ENCODE data around the gene MICU2. TPM values are rescaled to one million over a fixed set of nuclear protein-coding genes. Genes with fewer than 3 reads are reported as not detected.

Gene MICU2
- total and polyA plus RNA-seq, 2 of the 13 experiments (the other 11 are each of a cell fraction or from before 2014, with no cell fraction given) = 31.7 to 42.4 TPM

GRCh38 chr13:21470785-21471184, 133.2 kb downstream of the MICU2 start:
- H3K4me3 ChIP-seq (replicated peaks in 1 of 3; ENCODE audit: insufficient read depth in 1 of 3, low read depth in 2 of 3, low read length in 3 of 3) = no peak overlapping the region
- H3K9ac ChIP-seq (ENCODE audit: insufficient read depth, low read depth, low read length) = no peak overlapping the region
- H3K27me3 ChIP-seq (ENCODE audit: control insufficient read depth in 1 of 2, insufficient read depth in 2 of 2, low read length in 2 of 2) = peaks cover 0 to 2% of the 10 kb centered on the region in 2 experiments; a peak in 1 of 5 replicates
- BruUV-seq (replicated peaks) = no TSS peak
- H4K20me1 ChIP-seq (ENCODE audit: insufficient read depth, low read length) = no peaks in the 10 kb centered on the region
- no peak overlapping the region for H2AFZ ChIP-seq (ENCODE audit: low read length)
- H3K4me1 ChIP-seq (ENCODE audit: insufficient read depth, low read length) = peaks cover 13% of the 10 kb centered on the region
- POLR2A ChIA-PET = no interaction called here
- TF ChIP-seq SP2 (CRISPR knock-in tag; IDR thresholded peaks at IDR 0.05) (no peak), CEBPG (CRISPR knock-in tag; IDR thresholded peaks at IDR 0.05) (no peak), STAT5B (CRISPR knock-in tag; IDR thresholded peaks at IDR 0.05) (no peak), MTF1 (CRISPR knock-in tag; IDR thresholded peaks at IDR 0.05) (no peak), DMAP1 (CRISPR knock-in tag; IDR thresholded peaks at IDR 0.05) (no peak), ZSCAN31 (CRISPR knock-in tag; IDR thresholded peaks at IDR 0.05; ENCODE audit: low read depth) (no peak), POLR2AphosphoS5 (IDR thresholded peaks at IDR 0.05; ENCODE audit: low read depth, low read length) (no peak), CBX5 (CRISPR knock-in tag; IDR thresholded peaks at IDR 0.05; ENCODE audit: borderline replicate concordance) (no peak), ZSCAN22 (CRISPR knock-in tag; IDR thresholded peaks at IDR 0.05) (no peak), ARNT (IDR thresholded peaks at IDR 0.05) (no peak), ZNF407 (CRISPR knock-in tag; IDR thresholded peaks at IDR 0.05; ENCODE audit: not compliant biosample characterization) (no peak), CBX1 (IDR thresholded peaks at IDR 0.05; ENCODE audit: low read depth) (no peak), ZBTB7B (CRISPR knock-in tag; IDR thresholded peaks at IDR 0.05) (no peak)
- H3K36me3 ChIP-seq (replicated peaks in 1 of 2; ENCODE audit: control insufficient read depth in 1 of 2, insufficient read depth in 2 of 2, low read length in 2 of 2) = no peaks in the 10 kb centered on the region
- no peak overlapping the region for H3K27ac ChIP-seq (ENCODE audit: extremely low read length, insufficient read depth, low read length)
- no peak for DNase-seq (ENCODE audit: low spot score)
- ATAC-seq = no peak
- no peaks in the 10 kb centered on the region for H3K79me2 ChIP-seq (ENCODE audit: insufficient read depth, low read length)
- intact Hi-C loops (cut with micrococcal nuclease; ENCODE audit: unreplicated experiment) (no loop called here), in situ Hi-C loops (cut with HindIII; ENCODE audit: extremely low pct_ligation_motif_present, low pct_unique_long_range_greater_than_20kb) (no loop called here)
- CTCF ChIA-PET (ENCODE audit: low intra/inter-chr PET ratio, low total read pairs) = no interaction called here
- no peaks in the 10 kb centered on the region for H3K9me3 ChIP-seq (ENCODE audit: low read length)
- no peak overlapping the region for H3K4me2 ChIP-seq (ENCODE audit: low read depth, low read length)
- FAIRE-seq = no peak

Measured in HepG2 (cell line).